LNCAP (cell line): ENCODE data around the gene PCA3.

Source experiments
- CTCF ChIP-seq: fragments of 450-650 bp; IDR thresholded peaks from 2 replicates; pipeline ENCODE4 v1.5.1; 2017; ENCODE audit warnings: mild to moderate bottlenecking

PCA3 gene

GRCh38 chr9:76729116-76729515 is 35.1 kb upstream of the PCA3 start:
- no peak for TF ChIP-seq CTCF

- no peak for TF ChIP-seq CTCF
Measured at GRCh38 chr9:76729980-76730737, 34.1 kb upstream of the PCA3 start.

DNA sequence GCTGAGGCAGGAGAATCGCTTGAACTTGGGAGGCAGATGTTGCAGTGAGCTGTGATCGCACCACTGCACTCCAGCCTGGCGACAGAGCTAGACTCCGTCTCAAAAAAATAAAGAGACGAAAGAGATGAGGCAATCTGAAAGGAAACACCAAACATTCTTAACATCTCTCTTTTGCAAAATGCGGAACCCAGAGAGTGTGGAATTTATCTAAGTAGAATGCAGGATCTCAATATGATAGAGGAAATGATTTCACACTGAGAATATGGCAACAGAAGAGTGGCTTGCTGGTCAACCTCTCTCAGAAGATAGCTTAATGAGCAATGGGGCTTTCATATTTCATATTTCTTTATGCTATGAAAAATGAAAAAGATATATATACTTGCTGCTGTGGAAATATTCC is 33.4 kb upstream of the PCA3 start:
- no peak for TF ChIP-seq CTCF

- no peak for TF ChIP-seq CTCF
Measured at GRCh38 chr9:76732341-76732958, 31.8 kb upstream of the PCA3 start.

GRCh38 chr9:76733096-76733495 is 31.1 kb upstream of the PCA3 start:
- TF ChIP-seq CTCF: no peak

- no peak for TF ChIP-seq CTCF
Measured at GRCh38 chr9:76734716-76735115, 29.5 kb upstream of the PCA3 start.

DNA sequence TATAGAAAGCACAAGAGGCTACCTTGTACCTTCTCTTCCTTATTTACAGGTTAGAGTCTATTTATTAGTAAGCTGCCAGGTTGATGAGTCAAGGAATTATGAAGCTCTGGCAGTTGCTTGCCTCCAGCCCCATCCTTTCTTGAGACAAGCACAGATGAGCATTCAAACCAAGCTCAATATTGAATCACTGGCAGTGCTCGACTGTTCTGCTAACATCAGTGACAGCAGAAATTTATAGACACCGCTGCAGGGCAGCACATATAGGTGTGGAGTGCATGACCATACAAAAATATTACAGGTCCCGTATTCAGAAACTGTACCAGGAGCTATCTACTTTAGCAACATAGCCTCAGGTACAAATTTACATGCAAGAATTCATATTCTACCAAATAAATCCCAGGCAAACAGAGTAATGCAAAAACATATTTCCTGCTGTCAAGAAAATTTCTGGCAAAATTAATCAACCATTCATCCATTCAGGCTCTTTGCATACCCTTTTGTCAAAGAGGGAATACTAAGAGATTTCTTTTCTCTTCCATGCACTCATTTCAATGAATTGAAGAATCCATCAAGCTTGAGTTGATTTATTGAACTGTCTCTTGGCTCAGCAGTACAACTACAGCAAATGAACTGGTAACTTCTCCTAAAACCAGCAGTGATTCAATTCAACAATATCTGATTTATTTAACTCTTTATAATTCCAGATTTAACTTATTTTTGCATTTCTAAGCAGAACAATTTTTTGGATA is 26.9 kb upstream of the PCA3 start:
- TF ChIP-seq CTCF: no peak
